BJ (cell line): ENCODE measurements around the gene EHD4. TPM values are rescaled to one million over a fixed set of nuclear protein-coding genes. Genes with fewer than 3 reads are reported as not detected.

Experiments used
- CTCF ChIA-PET: fragments of 350-600 bp; formaldehyde crosslinking; extraction: SDS; loops from one replicate; lab custom pipeline; 2021; ENCODE audit warnings: antibody characterized with exemption, inconsistent platforms; lab: Yijun Ruan, JAX
- POLR2A ChIA-PET: fragments of 300-600 bp; sonication (Branson Sonifier 250); formaldehyde crosslinking; extraction: SDS; loops from one replicate; lab custom pipeline; 2021; ENCODE audit warnings: antibody characterized with exemption; lab: Charles Lee
- DNase-seq: peaks from one replicate; pipeline ENCODE4 v3.0.0-alpha.2; 2011; ENCODE audit warnings: low read depth
- H3K27me3 ChIP-seq: 2 replicates; pipeline ENCODE4 v1.6.0; 2011; ENCODE audit warnings: low read length; ENCODE audit not compliant: control insufficient read depth, insufficient read depth
- H3K36me3 ChIP-seq: 2 replicates; pipeline ENCODE4 v1.5.1; 2011; ENCODE audit warnings: low read length; ENCODE audit not compliant: control insufficient read depth, insufficient read depth
- H3K4me3 ChIP-seq: 2 replicates; pipeline ENCODE4 v1.5.1; 2011; ENCODE audit warnings: low read depth, mild to moderate bottlenecking, control low read depth, low read length
- CTCF ChIP-seq: IDR thresholded peaks from 2 replicates; pipeline ENCODE4 v1.5.1; 2011; ENCODE audit warnings: low read depth, mild to moderate bottlenecking, control low read depth, inconsistent platforms, low read length, moderate library complexity; ENCODE audit not compliant: insufficient read depth
- polyA plus RNA-seq: library from polyadenylated mRNA; depleted of rRNA; stranded (reverse); fragments of >200 nt; gene quantifications from 2 replicates; pipeline ENCODE4 v1.2.3, GENCODE V29; 2011

Gene EHD4
- polyA plus RNA-seq, 1 experiment: 17.0 TPM

- Histone ChIP-seq H3K36me3 (no peaks in the 10 kb centered on the region), H3K4me3 (no peak overlapping the region), H3K27me3 (peaks cover 7% of the 10 kb centered on the region)
- TF ChIP-seq CTCF: no peak
- ChIA-PET POLR2A (no interaction called here), CTCF (interaction anchor here (0.8 kb wide), 1 partner anchor 10 kb away, joined by 3 read pairs; no protein-coding TSS in a partner anchor)
- DNase-seq: no peak
Observed at GRCh38 chr15:41870689-41871081, 101.7 kb downstream of the EHD4 start.

GRCh38 chr15:41869770-41870688, 102.3 kb downstream of the EHD4 start:
- CTCF ChIA-PET: interaction anchor here (0.8 kb wide), 1 partner anchor 11 kb away, joined by 3 read pairs; no protein-coding TSS in a partner anchor
- no peak for TF ChIP-seq CTCF
- POLR2A ChIA-PET: no interaction called here

GRCh38 chr15:41868321-41868720, 104.0 kb downstream of the EHD4 start:
- no peaks in the 10 kb centered on the region for H3K36me3 ChIP-seq
- no peak overlapping the region for H3K4me3 ChIP-seq
- CTCF ChIA-PET: no interaction called here
- DNase-seq: no peak
- POLR2A ChIA-PET: no interaction called here
- H3K27me3 ChIP-seq: peaks cover 10% of the 10 kb centered on the region
- no peak for TF ChIP-seq CTCF

More at GRCh38 chr15:41869770-41870688, 102.3 kb downstream of the EHD4 start:
- Histone ChIP-seq H3K36me3 (no peaks in the 10 kb centered on the region), H3K4me3 (no peak overlapping the region), H3K27me3 (peaks cover 7% of the 10 kb centered on the region)
- no peak for DNase-seq

DNA sequence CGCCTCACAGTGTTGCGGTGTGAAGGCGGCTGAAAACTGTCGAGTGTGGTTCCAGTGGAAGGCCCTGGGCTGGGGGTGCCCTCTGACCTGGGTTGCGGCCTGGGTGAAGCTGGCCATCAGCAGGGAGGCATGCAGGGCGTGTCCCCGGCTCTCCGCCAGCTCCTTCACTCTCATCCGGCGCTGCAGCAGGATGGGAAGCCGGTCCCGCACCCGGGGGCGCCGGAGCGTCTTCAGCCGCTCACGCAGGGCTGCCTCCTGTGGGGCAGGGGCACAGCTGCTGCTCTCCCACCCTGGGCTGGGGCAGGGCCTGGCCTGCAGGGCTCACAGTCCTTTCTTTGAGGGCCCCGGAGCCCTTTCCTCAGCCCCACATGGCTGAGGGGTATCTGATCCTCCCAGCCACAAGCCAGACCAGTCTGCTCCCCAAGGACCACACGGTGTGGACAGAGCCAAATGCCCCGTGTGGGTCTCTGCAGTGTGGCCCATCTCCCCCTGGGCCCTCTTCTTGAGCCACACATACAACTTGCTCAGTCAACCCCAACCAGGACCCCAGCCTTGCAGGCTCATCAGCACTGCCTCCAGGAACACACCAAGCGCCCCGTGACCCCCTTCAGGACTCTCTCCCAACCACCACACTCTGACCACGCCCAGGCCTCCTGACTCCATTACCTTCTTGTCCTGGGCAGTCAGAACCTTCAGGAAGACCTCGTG, 105.3 kb downstream of the EHD4 start:
- DNase-seq: no peak
- no peak for TF ChIP-seq CTCF
- ChIA-PET POLR2A (interaction anchor here (0.6 kb wide), 1 partner anchor 14 kb away, joined by 9 read pairs; no protein-coding TSS in a partner anchor), CTCF (no interaction called here)
- H3K36me3 ChIP-seq: no peaks in the 10 kb centered on the region
- peaks cover 15% of the 10 kb centered on the region for H3K27me3 ChIP-seq
- H3K4me3 ChIP-seq: no peak overlapping the region

- no peak for DNase-seq
- Histone ChIP-seq H3K4me3 (no peak overlapping the region), H3K27me3 (peaks cover 15% of the 10 kb centered on the region), H3K36me3 (no peaks in the 10 kb centered on the region)
- TF ChIP-seq CTCF: no peak
- ChIA-PET CTCF (no interaction called here), POLR2A (no interaction called here)
Observed at GRCh38 chr15:41866263-41866703, 106.1 kb downstream of the EHD4 start.
